HL-60 (cell line): Measurements from ENCODE around the gene RHOB.

Experiments
- DNase-seq, 2 experiments: peaks; one replicate each; pipeline ENCODE4 v3.0.0-alpha.2; 2010 to 2020; ENCODE audit warnings: low read depth in 1 of 2, low spot score in 1 of 2
- H3K27ac ChIP-seq: fragments of 250-450 bp; sonication (Bioruptor Pico); replicated peaks from 2 replicates; pipeline ENCODE4 v1.5.1; 2020; ENCODE audit warnings: mild to moderate bottlenecking, moderate library complexity
- H3K27me3 ChIP-seq: fragments of 250-450 bp; sonication (Bioruptor Pico); 2 replicates; pipeline ENCODE4 v1.5.1; 2021; ENCODE audit warnings: mild to moderate bottlenecking, moderate library complexity; ENCODE audit not compliant: insufficient read depth, poor library complexity, severe bottlenecking
- H3K4me3 ChIP-seq: replicated peaks from 2 replicates; pipeline ENCODE4 v1.5.1; 2011; ENCODE audit warnings: mild to moderate bottlenecking, control low read depth, low read length; ENCODE audit not compliant: insufficient read depth
- CTCF ChIP-seq: IDR thresholded peaks from one replicate; pipeline ENCODE4 v1.5.1; 2011; ENCODE audit warnings: low read length, control low read depth, inconsistent platforms; ENCODE audit not compliant: insufficient read depth
- GABPA ChIP-seq: IDR thresholded peaks from 2 replicates; pipeline ENCODE4 v1.6.1; 2012; ENCODE audit warnings: low read depth
- POLR2AphosphoS5 ChIP-seq: IDR thresholded peaks from 2 replicates; pipeline ENCODE4 v1.6.1; 2012; ENCODE audit warnings: low read depth
- REST ChIP-seq: IDR thresholded peaks from 2 replicates; pipeline ENCODE4 v1.6.1; 2012; ENCODE audit warnings: low read depth; ENCODE audit not compliant: insufficient replicate concordance
- SPI1 ChIP-seq: IDR thresholded peaks from 2 replicates; pipeline ENCODE4 v1.6.1; 2012; ENCODE audit warnings: low read depth, mild to moderate bottlenecking, borderline replicate concordance

The RHOB gene

GRCh38 chr2:20423359-20423758 lies 23.5 kb upstream of the RHOB start:
- Histone ChIP-seq H3K4me3 (no peak overlapping the region), H3K27ac (no peak overlapping the region), H3K27me3 (no peaks in the 10 kb centered on the region)
- no peak for DNase-seq
- no peak for TF ChIP-seq REST
- no peak for TF ChIP-seq POLR2AphosphoS5
- TF ChIP-seq CTCF, result no peak
- no peak for TF ChIP-seq SPI1
- no peak for TF ChIP-seq GABPA

- no peak for DNase-seq
- Histone ChIP-seq H3K4me3 (no peak overlapping the region), H3K27ac (no peak overlapping the region), H3K27me3 (no peaks in the 10 kb centered on the region)
- TF ChIP-seq REST, result no peak
- no peak for TF ChIP-seq CTCF
- no peak for TF ChIP-seq GABPA
- no peak for TF ChIP-seq SPI1
- TF ChIP-seq POLR2AphosphoS5, result no peak
These were observed 23.0 kb upstream of the RHOB start for GRCh38 chr2:20423847-20424246.

DNA sequence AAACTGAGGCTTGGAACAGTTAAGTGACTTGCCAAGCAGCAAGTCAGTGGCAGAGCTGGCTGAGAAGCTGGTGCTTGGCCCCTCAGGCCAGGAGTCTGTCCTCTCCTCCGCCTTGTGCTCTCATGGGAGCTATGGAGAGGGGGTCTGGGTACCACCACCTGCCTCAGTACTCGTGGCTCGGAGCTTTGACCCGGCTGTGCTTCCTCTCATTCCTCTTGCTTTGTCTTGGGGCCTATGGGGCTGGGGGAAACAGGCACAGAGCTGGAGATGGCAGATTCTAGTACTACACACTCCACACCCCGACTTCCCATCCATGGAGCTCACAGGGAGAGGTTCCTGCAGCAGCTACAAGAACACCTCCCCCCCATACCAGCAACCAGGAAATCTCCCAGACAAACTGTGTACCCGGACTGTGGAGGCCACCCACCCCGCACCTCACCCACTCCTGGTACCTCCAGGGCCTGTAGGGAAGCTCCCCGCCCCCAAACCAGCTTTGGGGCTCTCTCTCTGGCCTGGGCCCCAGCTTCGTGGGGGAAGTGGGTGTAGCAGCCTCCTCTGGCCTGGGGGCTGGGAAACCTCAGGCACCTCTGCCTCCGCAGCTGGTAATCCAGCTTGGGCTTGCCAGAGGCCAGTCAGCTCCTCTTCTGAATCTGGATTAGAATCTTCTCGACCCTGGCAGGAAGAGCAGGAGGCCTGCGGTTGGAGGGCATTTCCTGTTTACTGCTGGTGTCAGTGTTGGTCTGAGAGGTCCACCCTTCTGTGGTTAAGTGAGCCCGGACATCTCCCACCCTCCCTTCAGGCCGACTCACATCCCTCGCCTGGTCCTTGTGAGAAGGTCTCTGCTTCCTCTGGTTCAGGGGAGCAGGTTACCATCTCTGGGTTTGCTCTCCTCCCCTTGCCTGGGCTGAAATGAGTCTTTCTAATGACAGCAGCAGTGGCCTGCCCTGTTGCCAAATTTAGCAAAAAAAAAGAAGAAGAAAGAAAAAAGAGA lies 22.3 kb upstream of the RHOB start:
- TF ChIP-seq SPI1, result no peak
- TF ChIP-seq REST, result no peak
- TF ChIP-seq POLR2AphosphoS5, result no peak
- TF ChIP-seq CTCF, result no peak
- TF ChIP-seq GABPA, result no peak
- Histone ChIP-seq H3K27ac (0 out of 2 replicates have a peak overlapping the region, but pooled peaks have one; percentile 12), H3K4me3 (no peak overlapping the region), H3K27me3 (no peaks in the 10 kb centered on the region)
- DNase-seq, result peak; percentile 47
